Tibial artery (tissue), 4 donors: Measurements from ENCODE around the gene BPIFB2.
"Not testable (repeated sequence)": the region's sequence is repeated elsewhere in the genome, so short reads cannot be mapped to it uniquely, and the experiment has no call there.

ENCODE experiments used
- DNase-seq, 2 donors: peaks; one replicate each; pipeline ENCODE4 v3.0.0-alpha.2; 2019
- H3K27ac ChIP-seq, 2 donors: fragments of 200-600 bp; sonication (generic) in 1 of 2; 1 replicate in 1 of 2; 2 replicates in 1 of 2; pipeline ENCODE4 v1.5.1; 2018 to 2019; ENCODE audit warnings: mild to moderate bottlenecking in 1 of 2
- H3K27me3 ChIP-seq, 2 donors: fragments of 200-600 bp; sonication (generic) in 1 of 2; one replicate each; pipeline versions ENCODE4 v1.5.1 to v1.6.0; 2016 to 2019
- H3K36me3 ChIP-seq, 3 donors: fragments of 200-600 bp; sonication (generic) in 2 of 3; one replicate each; pipeline ENCODE4 v1.5.1; 2016 to 2019; ENCODE audit warnings: mild to moderate bottlenecking in 2 of 3
- H3K4me1 ChIP-seq, 4 donors: fragments of 200-600 bp; sonication (generic) in 2 of 4; 1 replicate in 3 of 4; 2 replicates in 1 of 4; pipeline ENCODE4 v1.5.1; 2016 to 2019
- H3K4me3 ChIP-seq, 2 donors: fragments of 200-600 bp; sonication (generic) in 1 of 2; 1 replicate in 1 of 2; 2 replicates in 1 of 2; pipeline ENCODE4 v1.5.1; 2018 to 2019; ENCODE audit warnings: mild to moderate bottlenecking in 2 of 2
- H3K9me3 ChIP-seq, 3 donors: fragments of 200-600 bp; sonication (generic) in 1 of 3; one replicate each; pipeline ENCODE4 v1.5.1; 2016 to 2019
- CTCF ChIP-seq, 2 experiments: fragments of 200-600 bp in 1 of 2; fragments of 450-650 bp in 1 of 2; IDR thresholded peaks; one replicate each; pipeline ENCODE4 v1.5.1; 2017 to 2019; ENCODE audit warnings: antibody characterized with exemption in 2 of 2, mild to moderate bottlenecking in 1 of 2, moderate library complexity in 1 of 2
- intact Hi-C: fragments of 100-400 bp; cut with DNase I; formaldehyde crosslinking; loops from one replicate; pipeline ENCODE4 v1.15.0; 2023; ENCODE audit warnings: low total_unique reads

BPIFB2 gene

GRCh38 chr20:32960849-32961731 lies 46.4 kb upstream of the BPIFB2 start:
- no peak for TF ChIP-seq CTCF (IDR thresholded peaks at IDR 0.05)
- peak in 1 of 2 donors; percentile 43 for DNase-seq
- Histone ChIP-seq H3K36me3 (no peaks in the 10 kb centered on the region), H3K27ac (no peak overlapping the region), H3K4me1 (no peaks in the 10 kb centered on the region), H3K9me3 (peaks cover 0 to 19% (median 14%) of the 10 kb centered on the region in 3 donors), H3K4me3 (no peak overlapping the region), H3K27me3 (peaks cover 0 to 16% of the 10 kb centered on the region in 2 donors)
- intact Hi-C loops: no loop called here

- no peak for TF ChIP-seq CTCF (IDR thresholded peaks at IDR 0.05)
- Histone ChIP-seq H3K27me3 (peaks cover 0 to 18% of the 10 kb centered on the region in 2 donors), H3K36me3 (no peaks in the 10 kb centered on the region), H3K4me1 (no peaks in the 10 kb centered on the region), H3K9me3 (peaks cover 0 to 13% (median 12%) of the 10 kb centered on the region in 3 donors), H3K27ac (no peak overlapping the region), H3K4me3 (no peak overlapping the region)
- intact Hi-C loops: no loop called here
- peak in 1 of 2 donors; percentile 52 for DNase-seq
These were observed 45.5 kb upstream of the BPIFB2 start for GRCh38 chr20:32962053-32962452.

GRCh38 chr20:32962646-32963045 lies 44.9 kb upstream of the BPIFB2 start:
- H3K4me1 ChIP-seq, intact Hi-C loops, H3K27ac ChIP-seq, H3K36me3 ChIP-seq, H3K9me3 ChIP-seq, DNase-seq, H3K4me3 ChIP-seq: not testable (repeated sequence)
- peaks cover 0 to 18% of the 10 kb centered on the region in 2 donors for H3K27me3 ChIP-seq

- no peaks in the 10 kb centered on the region for H3K36me3 ChIP-seq
- H3K4me1 ChIP-seq: no peaks in the 10 kb centered on the region
- intact Hi-C loops: no loop called here
- H3K27ac ChIP-seq: no peak overlapping the region
- H3K9me3 ChIP-seq: peaks cover 0 to 4% (median 2%) of the 10 kb centered on the region in 3 donors
- DNase-seq: peak in 1 of 2 donors; percentile 48
- H3K4me3 ChIP-seq: no peak overlapping the region
- no peak for TF ChIP-seq CTCF (IDR thresholded peaks at IDR 0.05)
- peaks cover 0 to 18% of the 10 kb centered on the region in 2 donors for H3K27me3 ChIP-seq
These were observed 44.3 kb upstream of the BPIFB2 start for GRCh38 chr20:32963176-32963575.

- TF ChIP-seq CTCF (IDR thresholded peaks at IDR 0.05): no peak
- Histone ChIP-seq H3K27ac (no peak overlapping the region), H3K4me3 (no peak overlapping the region), H3K36me3 (no peaks in the 10 kb centered on the region), H3K27me3 (peaks cover 0 to 20% of the 10 kb centered on the region in 2 donors), H3K9me3 (no peaks in the 10 kb centered on the region), H3K4me1 (no peaks in the 10 kb centered on the region)
- DNase-seq: no peak
- intact Hi-C loops: no loop called here
These were observed 42.9 kb upstream of the BPIFB2 start for GRCh38 chr20:32964575-32964974.

GRCh38 chr20:32965115-32965514 lies 42.4 kb upstream of the BPIFB2 start:
- no peak for TF ChIP-seq CTCF (IDR thresholded peaks at IDR 0.05)
- Histone ChIP-seq H3K9me3 (no peaks in the 10 kb centered on the region), H3K36me3 (no peaks in the 10 kb centered on the region), H3K27me3 (peaks cover 0 to 22% of the 10 kb centered on the region in 2 donors), H3K4me3 (no peak overlapping the region), H3K27ac (no peak overlapping the region), H3K4me1 (no peaks in the 10 kb centered on the region)
- DNase-seq: peak in 1 of 2 donors; percentile 50
- intact Hi-C loops: no loop called here
